ENCODE results near the gene SCN5A.

- no peak for TF ChIP-seq POLR2AphosphoS5 (IDR thresholded peaks at IDR 0.05)
- TF ChIP-seq, protein P1, sequence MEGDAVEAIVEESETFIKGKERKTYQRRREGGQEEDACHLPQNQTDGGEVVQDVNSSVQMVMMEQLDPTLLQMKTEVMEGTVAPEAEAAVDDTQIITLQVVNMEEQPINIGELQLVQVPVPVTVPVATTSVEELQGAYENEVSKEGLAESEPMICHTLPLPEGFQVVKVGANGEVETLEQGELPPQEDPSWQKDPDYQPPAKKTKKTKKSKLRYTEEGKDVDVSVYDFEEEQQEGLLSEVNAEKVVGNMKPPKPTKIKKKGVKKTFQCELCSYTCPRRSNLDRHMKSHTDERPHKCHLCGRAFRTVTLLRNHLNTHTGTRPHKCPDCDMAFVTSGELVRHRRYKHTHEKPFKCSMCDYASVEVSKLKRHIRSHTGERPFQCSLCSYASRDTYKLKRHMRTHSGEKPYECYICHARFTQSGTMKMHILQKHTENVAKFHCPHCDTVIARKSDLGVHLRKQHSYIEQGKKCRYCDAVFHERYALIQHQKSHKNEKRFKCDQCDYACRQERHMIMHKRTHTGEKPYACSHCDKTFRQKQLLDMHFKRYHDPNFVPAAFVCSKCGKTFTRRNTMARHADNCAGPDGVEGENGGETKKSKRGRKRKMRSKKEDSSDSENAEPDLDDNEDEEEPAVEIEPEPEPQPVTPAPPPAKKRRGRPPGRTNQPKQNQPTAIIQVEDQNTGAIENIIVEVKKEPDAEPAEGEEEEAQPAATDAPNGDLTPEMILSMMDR (IDR thresholded peaks at IDR 0.05) = no peak
- TF ChIP-seq POLR2A (IDR thresholded peaks at IDR 0.05; ENCODE audit: low read depth) = no peak
Measured at GRCh38 chr3:38576131-38576525, 73.4 kb downstream of the SCN5A start.
